SIG-M5 treated with dmso at 0.1 percent for 504 hours (cell line): ENCODE data around the gene TSFM.

Source experiments
- DNase-seq: peaks from one replicate; lab custom pipeline; 2025; ENCODE audit not compliant: unreplicated experiment; lab: John Stamatoyannopoulos, UW

The TSFM gene

DNA sequence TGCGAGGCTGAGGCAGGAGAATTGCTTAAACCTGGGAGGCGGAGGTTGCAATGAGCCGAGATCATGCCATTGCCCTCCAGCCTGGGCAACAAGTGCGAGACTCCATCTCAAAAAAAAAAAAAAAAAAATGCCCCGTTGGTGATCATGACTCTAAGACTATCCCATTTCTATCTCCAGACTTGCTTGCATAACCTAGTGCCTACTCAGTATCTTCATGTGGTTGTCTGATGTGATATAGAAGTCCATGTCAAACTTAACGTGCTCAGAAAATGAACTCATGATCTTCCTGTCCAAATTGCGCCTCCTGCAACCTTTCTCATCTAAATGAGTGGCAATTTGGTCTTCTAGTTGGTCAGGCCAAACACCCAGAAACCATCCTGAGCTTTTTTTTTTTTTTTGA lies 4.7 kb upstream of the TSFM start:
- DNase-seq, result no peak

DNA sequence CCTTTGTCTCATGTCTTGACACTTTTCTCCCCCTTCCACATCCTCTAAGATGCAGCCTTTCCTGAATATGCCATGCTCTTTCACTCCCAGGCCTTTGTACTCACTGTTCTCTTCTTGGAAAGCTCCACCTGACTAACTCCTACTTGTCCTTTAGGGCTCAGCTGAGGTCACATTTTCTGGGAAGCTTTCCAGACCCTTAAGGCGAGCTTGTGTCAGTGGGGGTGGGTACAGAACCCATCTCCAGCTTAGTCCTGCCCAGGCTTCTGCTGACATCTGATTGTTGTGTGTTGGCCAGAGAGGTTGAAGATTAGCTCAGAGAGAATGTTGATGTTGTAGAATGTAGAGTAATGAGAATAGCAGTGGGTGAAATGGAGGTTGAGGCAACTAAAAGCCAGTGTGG lies 2.9 kb upstream of the TSFM start:
- DNase-seq, result no peak

GRCh38 chr12:57780284-57780897 lies 2.2 kb upstream of the TSFM start:
- DNase-seq, result no peak

GRCh38 chr12:57781244-57781643 lies 1.3 kb upstream of the TSFM start:
- DNase-seq, result peak; percentile 55

DNA sequence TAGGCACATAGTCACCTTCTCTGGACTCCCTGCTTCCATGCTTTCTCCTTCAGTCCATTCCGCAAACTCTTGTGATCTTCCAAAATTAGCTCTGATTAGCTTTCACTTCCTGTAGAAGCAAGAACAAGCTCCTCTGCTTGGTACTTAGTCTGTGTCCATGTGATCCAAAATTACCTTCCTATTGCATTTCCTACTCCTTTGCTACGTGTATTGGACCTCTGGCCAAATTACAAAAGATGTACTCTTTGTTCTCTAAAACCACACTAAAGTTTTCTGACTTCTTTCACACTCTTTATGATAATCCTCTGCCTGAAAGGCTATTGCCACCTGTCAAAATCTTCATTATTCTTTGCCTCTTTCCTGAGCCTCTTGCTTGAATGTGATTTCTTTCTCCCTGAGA lies 786 bp upstream of the TSFM start:
- DNase-seq, result no peak

GRCh38 chr12:57782243-57782607 lies 362 bp upstream of the TSFM start:
- DNase-seq, result no peak

DNA sequence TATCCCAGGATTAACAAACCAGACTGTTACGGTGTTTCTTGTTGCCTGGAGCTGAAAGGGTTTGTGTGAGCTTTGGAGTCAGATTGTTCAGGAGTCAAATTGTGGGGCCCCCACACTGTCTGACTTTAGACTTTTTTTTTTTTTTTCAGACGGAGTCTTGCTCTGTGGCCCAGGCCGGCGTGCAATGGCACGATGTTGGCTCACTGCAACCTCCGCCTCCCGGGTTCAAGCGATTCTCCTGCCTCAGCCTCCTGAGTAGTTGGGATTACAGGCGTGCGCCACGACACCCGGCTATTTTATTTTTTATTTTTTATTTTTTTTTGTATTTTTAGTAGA lies 847 bp downstream of the TSFM start:
- no peak for DNase-seq

DNA sequence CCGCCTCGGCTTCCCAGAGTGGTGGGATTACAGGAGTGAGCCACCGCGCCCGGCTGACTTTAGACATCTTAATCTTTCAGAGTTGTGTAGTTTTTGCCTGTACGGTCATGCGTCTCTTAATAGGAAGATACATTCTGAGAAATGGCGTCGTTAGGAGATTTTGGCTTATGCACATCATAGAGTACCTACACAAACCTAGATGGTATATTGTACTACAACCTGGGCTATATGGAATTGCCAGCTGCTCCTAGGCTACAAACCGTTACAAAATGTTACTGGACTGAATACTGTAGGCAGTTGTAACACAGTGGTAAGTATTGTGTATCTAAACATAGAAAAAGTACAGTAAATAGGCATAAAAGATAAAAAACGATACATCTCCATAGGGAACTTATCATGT lies 1.3 kb downstream of the TSFM start:
- DNase-seq, result no peak

- peak; percentile 22 for DNase-seq
Measured at GRCh38 chr12:57793920-57794319, 11.3 kb downstream of the TSFM start.

DNA sequence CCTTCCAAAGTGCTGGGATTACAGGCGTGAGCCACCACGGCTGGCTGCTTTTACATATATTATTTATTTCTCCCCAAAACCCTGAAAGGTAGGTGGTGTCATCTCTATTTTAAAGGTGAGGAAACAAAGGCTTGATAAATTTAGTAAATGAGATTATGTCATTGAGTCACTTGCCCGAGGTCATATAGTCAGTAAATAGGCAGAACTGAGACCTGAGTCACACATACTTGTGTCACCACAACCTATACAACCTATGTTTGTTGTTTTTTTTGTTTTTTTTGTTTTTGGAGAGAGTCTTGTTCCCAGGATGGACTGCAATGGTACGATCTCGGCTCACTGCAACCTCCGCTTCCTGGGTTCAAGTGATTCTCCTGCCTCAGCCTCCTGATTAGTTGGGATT lies 12.8 kb downstream of the TSFM start:
- DNase-seq, result peak; percentile 5

GRCh38 chr12:57796996-57797395 lies 14.4 kb downstream of the TSFM start:
- no peak for DNase-seq

GRCh38 chr12:57797933-57798332 lies 15.3 kb downstream of the TSFM start:
- peak; percentile 32 for DNase-seq

DNA sequence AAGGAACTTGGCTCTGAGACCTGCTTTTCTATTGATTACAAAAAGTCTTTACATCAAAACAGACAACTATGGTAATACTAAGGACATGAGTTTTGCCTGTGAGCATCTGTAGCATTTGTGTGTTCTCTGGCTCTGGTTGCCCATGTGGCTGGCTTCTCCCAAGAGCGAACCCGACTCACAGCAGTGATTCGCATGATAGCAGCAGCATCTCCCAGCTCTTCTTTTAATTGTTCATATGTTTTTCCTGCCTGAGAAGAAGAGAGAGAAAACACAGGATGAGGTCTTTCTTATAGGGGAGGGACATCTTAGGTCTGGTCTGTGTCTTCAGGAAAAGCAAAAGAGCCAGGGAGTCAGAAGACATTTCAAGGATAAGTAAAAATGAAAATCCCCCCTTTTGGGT lies 18.4 kb downstream of the TSFM start:
- no peak for DNase-seq

- DNase-seq, result no peak
Measured at GRCh38 chr12:57802607-57803006, 20.0 kb downstream of the TSFM start.

- peak; percentile 33 for DNase-seq
Measured at GRCh38 chr12:57803319-57803893, 20.8 kb downstream of the TSFM start.

DNA sequence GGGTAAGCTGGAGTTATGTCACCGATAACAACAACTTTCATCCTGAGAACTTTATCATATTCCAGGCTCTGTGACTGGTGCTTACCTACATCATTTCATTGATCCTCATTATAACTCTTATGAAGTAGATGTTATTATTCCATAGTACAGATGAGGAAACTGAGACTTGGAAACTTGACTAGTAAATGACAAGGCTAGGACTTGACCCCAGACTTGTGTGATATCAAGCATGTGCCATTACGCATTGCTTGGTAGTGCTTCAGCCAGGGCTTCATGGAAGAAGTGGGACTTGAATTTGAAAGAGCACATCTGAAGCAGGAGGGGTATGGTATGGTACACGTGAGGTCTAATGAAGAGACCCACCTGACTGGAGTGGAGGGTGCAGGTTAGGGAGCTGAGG lies 24.1 kb downstream of the TSFM start:
- no peak for DNase-seq

DNA sequence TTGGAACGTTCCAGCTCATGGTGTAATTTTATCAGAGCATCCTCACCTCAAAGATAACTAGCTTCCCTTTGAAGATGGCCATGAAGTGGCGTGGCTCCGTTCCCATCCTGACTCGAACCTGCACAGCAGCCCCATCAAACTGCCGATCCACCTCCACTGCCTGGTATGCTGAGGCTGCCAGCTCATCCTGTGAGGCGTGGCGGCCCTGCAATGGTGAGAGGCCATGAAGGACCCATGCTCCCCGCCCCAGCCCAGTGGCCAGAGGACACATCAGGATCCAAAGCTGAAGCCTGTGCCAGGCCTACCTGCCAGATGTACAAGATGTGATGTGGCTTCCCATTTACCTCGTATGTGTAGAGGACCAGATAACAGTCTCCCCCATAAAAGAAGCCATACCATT lies 24.7 kb downstream of the TSFM start:
- no peak for DNase-seq

GRCh38 chr12:57808351-57808750 lies 25.8 kb downstream of the TSFM start:
- DNase-seq, result no peak

GRCh38 chr12:57809425-57809824 lies 26.8 kb downstream of the TSFM start:
- no peak for DNase-seq

DNA sequence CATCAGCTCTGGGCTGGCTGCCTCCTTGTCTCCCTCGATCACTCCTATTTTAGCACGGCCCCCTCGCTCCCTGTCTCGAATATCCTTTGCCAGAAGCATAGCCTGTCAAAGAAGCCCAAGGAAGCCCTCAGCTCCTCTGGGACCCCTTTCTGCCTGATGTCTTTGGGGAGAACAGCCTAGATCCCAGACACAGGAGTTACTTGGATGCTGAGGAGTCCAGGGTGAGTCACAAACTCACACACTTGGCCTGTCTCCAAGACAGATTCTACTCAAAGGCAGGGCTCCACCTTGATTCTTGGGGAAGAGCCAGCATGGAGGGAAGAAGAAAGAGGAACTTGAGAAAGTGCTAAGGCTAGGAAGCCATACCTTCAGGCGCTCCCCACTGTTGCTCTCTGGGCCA lies 27.9 kb downstream of the TSFM start:
- DNase-seq, result peak; percentile 18

- DNase-seq, result no peak
Measured at GRCh38 chr12:57811028-57811755, 28.6 kb downstream of the TSFM start.

DNA sequence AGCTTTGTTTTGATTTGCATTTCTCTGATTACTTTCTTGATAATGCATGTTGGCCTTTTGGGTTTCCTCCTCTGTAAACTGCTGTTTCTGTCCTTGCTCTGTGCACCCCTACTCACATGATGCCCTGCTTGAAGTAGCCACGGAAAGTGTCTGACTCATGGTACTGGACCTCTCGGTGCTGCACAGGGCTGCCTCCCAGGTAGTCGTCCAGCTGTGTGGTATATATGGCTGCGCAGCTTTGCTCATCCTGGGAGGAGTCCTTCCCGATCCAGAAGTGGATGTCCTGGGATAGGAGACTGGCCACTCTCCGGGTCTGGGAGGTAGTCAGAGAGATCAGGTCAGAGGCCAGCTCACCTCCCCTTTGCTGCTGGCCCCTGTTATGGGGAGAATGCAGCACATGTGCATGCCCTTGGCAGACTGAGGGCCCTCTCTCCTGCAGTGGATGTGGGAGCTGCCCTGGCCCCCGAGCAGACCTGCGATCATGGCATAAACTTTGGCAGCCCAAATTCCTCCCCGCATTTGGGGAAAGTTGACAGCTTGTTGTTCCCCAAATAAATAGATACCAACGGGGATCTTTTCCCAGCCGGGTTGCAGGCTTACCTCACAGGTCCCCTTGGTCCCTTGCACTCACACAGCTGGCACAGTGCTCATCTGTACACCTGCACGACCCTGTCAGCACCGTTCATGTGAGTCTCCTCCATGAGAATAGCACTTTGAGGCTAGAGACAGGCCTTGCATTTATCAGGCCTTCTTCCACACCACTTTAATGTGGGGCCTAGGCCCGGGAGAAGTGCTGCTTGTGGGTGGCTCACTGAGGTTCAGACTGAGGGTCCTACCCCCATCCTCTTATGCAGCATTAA lies 30.8 kb downstream of the TSFM start:
- no peak for DNase-seq
